Measurements from ENCODE around the gene MVD.
"Not testable (repeated sequence)": the region's sequence is repeated elsewhere in the genome, so short reads cannot be mapped to it uniquely, and the experiment has no call there.

The MVD gene

DNA sequence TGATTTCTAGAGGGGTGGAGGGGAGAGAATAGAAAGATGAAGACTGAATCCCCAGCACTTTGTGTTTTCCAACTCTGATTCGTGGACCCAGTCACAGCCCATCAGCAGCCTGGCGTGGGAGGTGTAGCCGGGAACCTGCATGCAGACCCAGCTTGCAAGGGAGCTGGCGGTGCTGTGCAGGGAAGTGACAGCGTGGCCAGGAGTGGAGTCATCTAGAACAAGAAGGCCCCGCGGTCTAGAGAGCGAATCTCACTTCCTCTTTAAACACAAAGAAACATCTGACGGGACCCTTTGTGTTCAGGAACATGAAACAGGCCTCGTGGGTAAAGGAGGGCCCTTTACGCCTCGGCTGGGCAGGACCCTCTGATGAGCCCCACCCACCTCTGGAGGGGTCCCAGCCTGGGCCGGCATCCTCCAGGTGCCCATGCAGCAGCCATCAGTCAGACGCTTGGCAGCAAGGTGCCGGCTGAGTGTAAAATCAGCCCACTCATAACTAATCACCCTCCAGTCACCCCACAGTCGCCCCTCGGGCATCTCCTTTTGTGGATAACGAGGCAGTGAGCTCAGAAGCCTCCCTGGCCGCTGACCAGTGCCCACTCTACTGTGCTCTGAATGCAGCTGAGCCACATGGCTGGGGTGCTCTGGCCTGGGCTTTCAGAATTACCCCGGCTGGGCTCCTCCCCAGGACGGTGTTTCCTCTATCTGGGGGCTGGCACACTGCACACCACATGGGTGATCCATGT lies 19.0 kb upstream of the MVD start:
- DNase-seq = peak in 1 of 5 donors; percentile 80

GRCh38 chr16:88681084-88681680 lies 18.3 kb upstream of the MVD start:
- DNase-seq = peak in 2 of 5 donors; percentile 52 to 67

- DNase-seq = no peak
Observed at GRCh38 chr16:88680554-88681083, 17.7 kb upstream of the MVD start.

DNA sequence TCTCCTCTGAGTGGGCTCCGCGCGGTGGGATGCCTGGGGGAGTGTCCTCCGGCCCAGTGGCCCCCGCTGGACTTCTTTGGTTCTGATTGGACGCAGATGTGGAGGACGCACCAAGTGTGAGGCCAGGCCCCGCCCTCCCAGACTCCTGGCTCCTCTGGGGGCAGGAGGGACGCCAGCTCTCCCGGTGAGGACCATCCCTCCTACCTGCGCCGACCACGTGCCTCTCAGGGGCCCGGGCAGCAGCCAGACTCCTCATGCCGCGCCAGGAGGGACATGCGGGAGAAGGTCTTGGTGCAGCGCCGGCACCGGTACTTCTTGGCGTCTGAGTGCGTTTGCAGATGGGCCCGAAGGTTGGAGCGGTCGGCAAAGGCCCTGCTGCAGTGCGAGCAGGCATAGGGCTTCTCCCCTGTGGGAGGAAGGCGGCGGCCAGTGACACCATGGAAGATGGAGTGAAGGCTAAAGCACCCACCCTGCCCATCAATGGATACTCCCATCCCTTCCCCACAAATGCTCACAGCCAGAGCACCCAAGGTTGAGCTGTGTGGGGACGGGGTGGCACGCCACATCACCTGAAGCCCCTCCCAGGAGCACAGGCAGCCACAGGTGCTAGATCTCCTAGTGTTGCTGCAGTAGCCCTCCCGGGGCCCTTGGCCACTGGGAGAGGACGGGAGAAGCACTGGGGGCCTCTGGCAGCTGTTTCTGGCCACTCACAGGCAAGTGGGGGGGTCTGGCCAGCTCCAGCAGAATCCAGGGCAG lies 15.5 kb upstream of the MVD start:
- no peak for DNase-seq

DNA sequence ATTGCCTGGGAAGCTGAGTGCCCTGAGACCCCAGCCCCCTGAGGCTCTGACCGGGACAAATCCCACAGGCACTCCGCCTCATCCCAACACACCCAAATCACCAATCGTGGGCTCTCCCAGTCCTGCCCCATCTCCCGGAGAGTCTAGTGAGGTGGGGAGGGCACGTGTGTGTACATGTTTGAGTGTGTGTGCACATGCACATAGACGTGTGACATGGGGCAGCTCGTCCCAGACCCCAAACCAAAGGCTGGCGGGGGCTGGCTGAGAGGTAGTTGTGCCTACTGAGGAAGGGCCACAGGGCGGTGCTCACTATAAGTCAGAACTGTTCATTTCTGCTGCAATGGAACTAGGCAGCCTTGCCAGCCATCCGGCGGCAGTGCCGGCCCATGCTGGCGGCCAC lies 14.8 kb upstream of the MVD start:
- DNase-seq = no peak

- no peak for DNase-seq
Observed at GRCh38 chr16:88676502-88677242, 13.8 kb upstream of the MVD start.

GRCh38 chr16:88673716-88674379 lies 11.0 kb upstream of the MVD start:
- no peak for DNase-seq

DNA sequence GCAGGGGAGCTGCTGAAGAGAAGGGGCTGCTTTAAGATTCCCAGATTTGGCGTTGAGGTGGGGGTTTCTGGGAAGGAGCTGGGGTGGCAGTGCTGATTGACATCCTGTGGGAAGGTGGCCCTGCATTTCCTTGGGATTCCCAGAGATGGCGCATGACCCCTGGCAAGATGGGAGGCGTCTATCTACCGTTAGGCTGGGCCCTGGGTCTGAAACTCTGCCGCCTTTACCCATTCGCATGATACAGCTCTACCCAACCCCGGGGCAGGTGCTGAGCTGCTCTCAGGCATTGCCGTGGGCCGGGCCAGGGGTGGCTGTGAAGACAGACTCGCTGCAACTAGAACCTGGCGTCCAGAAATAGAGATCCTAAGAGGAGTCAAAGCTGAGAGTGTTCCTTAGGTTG lies 9.9 kb upstream of the MVD start:
- DNase-seq = no peak

DNA sequence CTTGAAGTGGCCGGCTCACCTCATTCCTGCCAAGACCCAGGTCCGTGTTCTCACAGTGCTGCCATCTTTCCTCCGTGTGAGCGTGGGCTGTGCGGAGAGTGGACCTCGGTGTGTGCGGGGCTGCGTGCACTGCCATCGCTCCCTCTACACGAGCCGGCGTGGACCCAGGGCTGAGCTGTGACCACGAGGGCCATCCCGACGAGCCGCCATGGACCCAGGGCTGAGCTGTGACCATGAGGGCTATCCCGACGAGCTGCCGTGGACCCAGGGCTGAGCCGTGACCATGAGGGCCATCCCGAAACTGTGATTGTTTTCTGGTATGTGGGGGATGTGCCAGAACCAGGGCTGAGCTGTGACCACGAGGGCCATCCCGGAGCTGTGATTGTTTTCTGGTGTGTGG lies 8.9 kb upstream of the MVD start:
- DNase-seq = no peak

- DNase-seq = no peak
Observed at GRCh38 chr16:88669980-88670379, 7.1 kb upstream of the MVD start.

- DNase-seq = not testable (repeated sequence)
Observed at GRCh38 chr16:88669493-88669892, 6.6 kb upstream of the MVD start.

DNA sequence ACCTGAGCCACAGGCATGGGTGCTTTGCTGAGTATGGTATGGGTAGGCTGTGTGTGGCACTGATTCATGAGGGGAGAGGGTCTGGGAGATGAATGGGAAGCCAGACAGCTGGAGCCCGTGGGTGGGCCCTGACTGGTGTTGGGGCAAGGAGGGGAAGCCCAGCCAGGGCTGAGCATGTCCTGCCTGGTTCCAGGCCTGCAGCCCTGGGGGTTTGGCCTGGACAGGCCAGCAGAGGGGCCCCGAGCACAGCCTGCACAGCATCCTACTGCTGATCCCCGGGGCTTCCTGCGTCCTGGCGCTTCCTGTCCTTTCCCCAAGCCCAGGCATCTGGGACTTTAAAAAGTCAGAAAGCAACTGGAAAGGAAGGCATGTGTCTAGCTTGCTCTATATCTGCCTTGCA lies 4.6 kb upstream of the MVD start:
- no peak for DNase-seq

DNA sequence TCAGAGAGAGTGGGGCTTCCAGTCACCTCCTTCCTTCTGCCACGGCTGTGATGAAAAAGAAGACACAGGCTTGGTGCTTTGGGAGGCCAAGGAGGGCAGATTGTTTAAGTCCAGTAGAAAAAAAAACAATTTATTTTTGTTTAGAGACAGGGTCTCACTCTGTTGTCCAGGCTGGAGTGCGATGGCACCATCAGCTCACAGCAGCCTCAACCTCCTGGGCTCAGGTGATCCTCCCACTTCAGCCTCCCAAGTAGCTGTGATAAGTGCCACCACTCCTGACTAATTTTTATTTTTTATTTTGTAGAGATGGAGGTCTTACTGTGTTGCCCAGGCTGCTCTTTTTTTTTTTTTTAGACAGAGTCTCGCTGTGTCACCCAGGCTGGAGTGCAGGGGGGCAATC lies 2.7 kb upstream of the MVD start:
- no peak for DNase-seq

DNA sequence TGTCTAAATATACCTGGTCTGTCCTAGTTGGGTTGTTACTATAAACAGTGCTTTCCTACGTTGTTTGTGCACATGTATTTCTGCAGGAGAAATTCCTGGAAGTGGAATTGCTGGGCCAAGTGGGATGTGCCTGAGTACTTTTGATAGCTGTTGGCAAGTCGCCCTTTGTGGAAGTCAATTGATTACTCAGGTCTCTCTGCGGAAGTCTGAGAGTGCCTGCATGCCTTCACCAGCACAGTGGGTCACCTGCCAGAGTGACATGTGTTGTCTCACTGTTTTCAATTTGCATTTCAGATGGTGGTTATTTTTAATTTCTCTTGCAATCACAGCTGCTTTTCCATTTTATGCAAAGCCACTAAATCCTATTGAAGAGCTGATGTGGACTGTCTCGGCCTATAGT lies 2.3 kb upstream of the MVD start:
- no peak for DNase-seq

- DNase-seq = peak in 1 of 5 donors; percentile 12
Observed at GRCh38 chr16:88662222-88662842, 559 bp downstream of the MVD start.

GRCh38 chr16:88661468-88661867 lies 1.4 kb downstream of the MVD start:
- DNase-seq = no peak

DNA sequence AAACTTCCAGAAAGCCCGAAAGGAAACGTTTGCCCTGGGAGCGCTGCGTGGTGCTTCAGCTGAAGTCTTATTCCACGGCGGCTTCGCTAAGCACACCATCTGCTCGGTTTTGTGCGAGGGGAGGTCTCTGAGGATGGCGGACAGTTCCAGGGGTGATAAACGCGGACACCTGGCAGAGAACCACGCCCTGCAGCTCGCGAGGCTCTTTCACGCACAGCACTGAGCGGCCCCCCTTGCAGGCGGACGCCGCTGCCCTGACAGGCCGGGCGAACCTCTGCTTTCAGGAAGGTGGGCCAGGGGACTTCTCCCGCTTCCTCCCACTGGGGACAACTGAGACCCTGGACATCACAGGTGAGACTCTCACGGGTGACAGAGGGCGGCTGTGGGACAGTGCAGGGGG lies 3.7 kb downstream of the MVD start:
- DNase-seq = no peak

- DNase-seq = no peak
Observed at GRCh38 chr16:88658714-88659113, 4.2 kb downstream of the MVD start.

- DNase-seq = no peak
Observed at GRCh38 chr16:88657371-88657770, 5.5 kb downstream of the MVD start.

DNA sequence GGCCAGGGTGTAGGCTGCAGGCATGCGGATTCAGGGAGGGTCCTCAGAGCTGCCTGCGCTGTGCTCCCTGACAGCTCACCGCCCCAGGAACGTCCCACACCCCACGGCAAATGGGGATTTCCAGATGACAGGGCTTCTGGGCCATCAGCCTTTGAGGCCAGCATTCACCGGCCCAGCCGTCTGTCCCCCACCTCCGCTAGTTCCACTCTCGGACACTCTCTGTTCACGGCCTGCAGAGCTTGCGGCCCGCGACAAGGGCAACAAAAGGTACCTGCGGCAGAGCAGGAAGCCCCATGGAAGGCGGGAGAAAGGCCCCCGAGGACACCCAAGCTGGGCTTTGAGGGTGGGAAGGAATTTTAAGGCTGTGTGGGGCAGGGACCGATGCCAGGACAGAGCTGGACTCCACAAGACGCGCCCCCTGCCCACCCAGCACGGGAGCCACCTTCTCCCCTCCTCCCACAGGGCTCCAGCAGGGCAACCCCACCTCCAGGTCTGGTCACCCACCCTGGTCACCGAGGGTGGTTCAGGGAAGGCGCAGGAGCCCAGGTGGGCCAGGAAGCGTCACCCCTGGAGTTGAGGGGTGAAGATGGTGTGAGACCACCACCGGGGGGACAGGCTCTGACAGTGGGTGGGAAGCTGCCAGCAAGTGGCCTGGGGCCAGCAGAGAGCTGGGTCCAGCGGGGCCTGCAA lies 6.5 kb downstream of the MVD start:
- no peak for DNase-seq

DNA sequence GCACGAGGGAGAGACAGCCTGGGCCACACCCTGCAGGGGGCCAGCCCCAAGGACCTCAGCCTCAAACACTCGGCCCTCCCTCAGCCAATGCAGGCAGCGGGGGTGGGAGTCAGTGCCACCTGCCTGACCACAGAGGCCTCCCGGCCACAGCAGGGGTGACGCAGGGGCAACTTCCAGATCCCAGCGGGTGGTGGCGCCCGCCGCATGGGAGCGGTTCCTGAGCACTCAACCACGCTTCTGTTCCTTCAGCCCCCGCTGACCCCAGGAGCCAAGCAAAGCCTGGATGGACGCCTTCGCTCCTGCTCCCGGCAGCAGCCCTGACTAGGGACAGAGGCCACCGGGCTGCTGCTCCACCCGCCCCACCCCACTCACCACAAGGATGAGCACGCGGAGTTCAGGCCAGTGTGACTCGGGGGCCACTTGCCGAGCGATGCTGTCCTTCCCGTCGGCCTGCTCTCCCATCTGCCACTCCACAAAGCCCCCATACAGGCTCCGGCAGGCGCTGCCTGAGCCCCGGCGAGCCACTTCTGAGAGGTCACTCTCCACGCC lies 7.1 kb downstream of the MVD start:
- DNase-seq = no peak

Data from T-helper 1 cell (primary cell).